Left colon (tissue), 2 donors: ENCODE data around the gene SNPH. TPM values are rescaled to one million over a fixed set of nuclear protein-coding genes. Genes with fewer than 3 reads are reported as not detected.

Experiments
- ATAC-seq: fragments of 200-7000 bp; cut with Tn5 transposase; one replicate; pipeline ENCODE4 v1.9.1; 2020; ENCODE audit warnings: mild to moderate bottlenecking, moderate library complexity
- DNase-seq, 2 donors: peaks; one replicate each; pipeline ENCODE4 v3.0.0-alpha.2; 2020
- intact Hi-C, 2 donors: fragments of 100-400 bp; cut with DNase I in 1 of 2; cut with micrococcal nuclease in 1 of 2; formaldehyde crosslinking; loops; one replicate each; pipeline versions ENCODE4 v1.11.2 to v1.14.0; 2022; cut with DNase I, micrococcal nuclease
- total RNA-seq, 2 donors: library from RNA; stranded (reverse); fragmentation: NEBNext Ultra II Directional; extraction: Animal tissue kit (Norgen Biotek cat#: 25700); gene quantifications; one replicate each; pipeline ENCODE4 v1.2.1, GENCODE V29; 2021
- donor health status: DM: no; HTN: no; CAD: no.
- donor health status: DM: yes; HTN: yes; CAD: no.

Gene SNPH
- total RNA-seq, 2 donors from 2014 or later, result 1.4 to 2.4 TPM

- intact Hi-C loops, result no loop called here
- DNase-seq, result no peak
- no peak for ATAC-seq
These were observed 11.8 kb upstream of the SNPH start for GRCh38 chr20:1254254-1254653.

GRCh38 chr20:1255675-1256074, 10.4 kb upstream of the SNPH start:
- DNase-seq, result no peak
- ATAC-seq, result no peak
- intact Hi-C loops, result no loop called here

GRCh38 chr20:1263853-1264252, 2.2 kb upstream of the SNPH start:
- no peak for ATAC-seq
- intact Hi-C loops, result no loop called here

GRCh38 chr20:1264727-1265126, 1.4 kb upstream of the SNPH start:
- DNase-seq, result no peak
- ATAC-seq, result no peak
- intact Hi-C loops, result no loop called here

More at GRCh38 chr20:1263853-1264252, 2.2 kb upstream of the SNPH start:
- no peak for DNase-seq

DNA sequence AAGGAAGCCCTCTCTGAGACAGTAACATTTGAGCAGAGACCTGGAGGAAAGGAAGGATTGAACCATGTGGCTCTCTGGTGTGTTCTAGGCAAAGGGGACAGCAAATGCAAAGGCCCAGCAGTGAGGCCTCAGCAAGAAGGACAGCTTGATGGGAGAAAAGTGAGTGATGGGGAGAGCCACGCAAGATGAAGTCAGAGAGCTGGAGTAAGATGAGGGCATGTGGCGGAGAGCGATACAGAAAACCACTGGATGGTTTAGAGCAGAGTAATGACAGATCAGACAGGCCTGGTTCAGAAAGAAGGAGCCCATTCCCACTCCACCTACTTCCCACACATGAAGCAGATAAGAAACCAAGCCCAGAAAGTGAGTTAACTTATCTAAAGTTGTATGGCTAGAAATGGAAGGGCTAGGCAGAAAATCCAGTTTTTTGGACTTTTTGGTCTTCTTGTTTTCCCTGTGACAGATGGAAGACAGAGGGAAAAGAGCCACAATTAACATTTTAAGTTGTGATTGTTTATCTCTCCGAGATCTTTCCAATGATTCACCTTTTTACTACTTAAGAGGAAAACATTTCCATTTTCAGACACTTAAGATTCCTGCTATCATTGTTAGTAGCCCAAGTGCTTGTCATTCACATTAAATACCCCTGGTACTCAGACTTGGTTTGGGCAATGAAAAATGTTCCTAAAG, 723 bp upstream of the SNPH start:
- DNase-seq (no peak), ATAC-seq (no peak)
- intact Hi-C loops, result no loop called here

GRCh38 chr20:1265916-1266166, 253 bp upstream of the SNPH start:
- DNase-seq, result no peak
- no peak for ATAC-seq
- intact Hi-C loops, result no loop called here

DNA sequence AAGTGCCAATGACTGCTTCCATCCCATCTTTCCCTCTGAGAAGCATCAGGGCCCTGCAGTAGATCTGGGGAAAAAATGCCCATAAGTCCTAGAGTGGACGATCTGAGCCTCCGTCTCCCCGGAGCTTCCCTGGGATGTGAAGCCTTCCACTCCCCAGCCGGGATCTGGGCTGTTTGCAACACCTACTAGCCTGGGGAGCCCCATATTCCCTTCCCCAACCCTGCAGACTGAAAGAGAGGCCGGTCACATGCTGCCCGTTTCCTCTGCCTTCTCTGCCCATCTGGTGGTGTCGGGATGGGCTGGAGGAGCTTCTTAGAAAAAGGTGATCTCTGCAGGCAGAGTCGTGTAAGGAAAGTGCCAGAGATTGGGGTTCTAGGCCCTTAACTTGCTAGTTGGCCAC, 1.1 kb downstream of the SNPH start:
- ATAC-seq, result no peak
- no peak for DNase-seq
- intact Hi-C loops, result no loop called here

DNA sequence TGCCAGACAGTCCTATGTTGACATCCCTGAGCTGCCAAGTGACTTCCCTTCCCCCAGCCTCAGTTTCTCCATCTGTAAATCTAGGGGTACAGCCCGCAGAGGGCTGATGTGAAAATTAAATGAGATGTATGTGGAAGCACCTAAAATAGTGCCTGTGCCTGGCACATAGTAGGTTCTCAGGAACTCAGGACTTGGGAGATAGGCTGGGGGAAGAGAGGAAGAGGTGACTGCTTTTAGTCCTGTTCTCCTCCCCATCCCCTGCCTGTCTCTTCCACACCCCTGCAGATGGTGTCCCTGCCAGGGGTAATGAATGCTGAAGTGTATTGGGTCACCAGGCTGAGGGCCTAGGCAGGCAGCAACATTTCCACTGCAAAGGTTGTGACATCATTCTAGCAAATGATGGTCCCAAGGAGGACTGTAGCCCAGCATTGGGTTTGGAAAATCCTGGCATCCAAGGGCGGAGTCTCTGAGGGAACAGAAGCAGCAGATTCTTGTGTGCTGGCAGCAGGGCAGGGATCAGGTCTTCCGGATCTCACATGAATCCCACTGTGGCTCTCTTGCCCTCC, 1.8 kb downstream of the SNPH start:
- ATAC-seq, result no peak
- intact Hi-C loops, result no loop called here
- DNase-seq, result no peak

- intact Hi-C loops, result no loop called here
- ATAC-seq (no peak), DNase-seq (no peak)
These were observed 3.1 kb downstream of the SNPH start for GRCh38 chr20:1269235-1269634.

DNA sequence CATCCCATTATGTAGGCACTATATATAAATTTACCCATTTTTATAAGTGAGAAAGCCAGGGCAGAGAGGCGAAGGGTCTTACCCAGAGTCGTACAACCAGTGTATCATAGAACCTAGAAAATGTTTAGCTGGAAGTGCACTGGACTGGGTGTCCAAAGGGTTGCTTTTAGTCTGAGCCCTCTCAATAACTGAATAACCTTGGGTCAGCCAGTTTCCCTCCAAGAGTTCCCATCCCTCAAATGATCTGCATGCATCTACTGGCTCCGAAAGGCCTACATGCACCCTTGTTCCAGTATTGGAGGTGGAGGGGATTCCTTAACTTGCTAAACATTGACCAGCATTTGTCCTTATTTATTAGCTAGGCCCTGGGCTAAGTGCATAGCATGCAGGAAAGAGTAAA, 3.8 kb downstream of the SNPH start:
- ATAC-seq (no peak), DNase-seq (no peak)
- intact Hi-C loops, result no loop called here

DNA sequence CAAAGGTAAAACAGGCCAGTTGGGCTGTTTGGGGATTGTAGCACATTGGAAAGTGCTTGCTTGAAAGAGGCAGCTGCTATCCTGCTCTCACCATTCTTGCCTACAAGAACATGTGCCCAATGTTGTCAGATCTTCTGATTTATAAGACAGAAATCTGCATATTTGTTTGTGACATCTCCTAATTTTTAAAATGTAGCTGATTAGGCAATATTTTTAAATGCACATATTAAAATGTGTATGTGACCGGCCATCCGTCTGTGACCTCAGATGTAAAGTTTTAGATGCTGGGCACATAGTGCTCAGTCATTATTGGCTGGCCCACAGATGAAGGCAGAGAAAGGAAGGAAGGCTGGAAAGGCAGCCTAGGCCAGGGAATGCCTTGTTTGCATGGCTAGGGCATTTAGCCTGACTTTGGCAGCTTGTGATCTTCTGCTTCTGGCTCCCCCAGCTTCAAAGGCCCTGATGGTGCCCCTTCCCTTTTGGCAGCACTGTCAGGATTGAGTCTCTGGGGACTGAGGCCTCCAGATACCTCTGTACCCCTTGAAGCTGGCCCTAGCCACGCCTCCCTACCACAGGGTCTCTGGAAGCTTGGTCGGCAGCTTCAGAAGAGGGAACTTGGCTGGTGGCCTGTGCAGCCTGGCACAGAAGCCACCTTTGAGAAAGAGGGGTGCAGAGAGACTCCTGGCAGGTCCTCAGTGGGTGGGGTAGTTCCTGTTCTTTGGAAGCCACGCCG, 6.4 kb downstream of the SNPH start:
- ATAC-seq, result no peak
- intact Hi-C loops, result no loop called here
- DNase-seq, result no peak

DNA sequence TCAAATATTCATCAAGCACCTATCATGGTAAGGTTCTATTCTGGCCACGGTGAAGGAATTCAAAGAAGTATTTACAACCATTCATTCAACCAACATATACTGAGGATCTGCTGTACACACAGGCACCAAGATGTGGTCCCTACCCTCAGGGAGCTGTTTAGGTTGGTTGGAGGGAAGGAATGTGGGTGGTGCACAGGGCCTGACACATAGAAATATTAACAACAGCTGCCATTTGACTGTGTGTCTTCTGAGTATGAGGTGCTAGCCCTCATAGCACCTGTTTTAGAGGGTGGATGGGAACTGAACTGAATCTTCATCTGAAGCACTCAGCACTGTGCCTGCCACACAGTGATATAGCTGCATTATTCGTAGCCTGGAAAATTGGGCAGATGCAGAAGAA, 7.3 kb downstream of the SNPH start:
- DNase-seq (no peak), ATAC-seq (no peak)
- intact Hi-C loops, result no loop called here

GRCh38 chr20:1274485-1275311, 8.6 kb downstream of the SNPH start:
- intact Hi-C loops, result no loop called here
- DNase-seq (no peak), ATAC-seq (no peak)

- intact Hi-C loops, result no loop called here
- no peak for ATAC-seq
- no peak for DNase-seq
These were observed 9.8 kb downstream of the SNPH start for GRCh38 chr20:1275919-1276318.

DNA sequence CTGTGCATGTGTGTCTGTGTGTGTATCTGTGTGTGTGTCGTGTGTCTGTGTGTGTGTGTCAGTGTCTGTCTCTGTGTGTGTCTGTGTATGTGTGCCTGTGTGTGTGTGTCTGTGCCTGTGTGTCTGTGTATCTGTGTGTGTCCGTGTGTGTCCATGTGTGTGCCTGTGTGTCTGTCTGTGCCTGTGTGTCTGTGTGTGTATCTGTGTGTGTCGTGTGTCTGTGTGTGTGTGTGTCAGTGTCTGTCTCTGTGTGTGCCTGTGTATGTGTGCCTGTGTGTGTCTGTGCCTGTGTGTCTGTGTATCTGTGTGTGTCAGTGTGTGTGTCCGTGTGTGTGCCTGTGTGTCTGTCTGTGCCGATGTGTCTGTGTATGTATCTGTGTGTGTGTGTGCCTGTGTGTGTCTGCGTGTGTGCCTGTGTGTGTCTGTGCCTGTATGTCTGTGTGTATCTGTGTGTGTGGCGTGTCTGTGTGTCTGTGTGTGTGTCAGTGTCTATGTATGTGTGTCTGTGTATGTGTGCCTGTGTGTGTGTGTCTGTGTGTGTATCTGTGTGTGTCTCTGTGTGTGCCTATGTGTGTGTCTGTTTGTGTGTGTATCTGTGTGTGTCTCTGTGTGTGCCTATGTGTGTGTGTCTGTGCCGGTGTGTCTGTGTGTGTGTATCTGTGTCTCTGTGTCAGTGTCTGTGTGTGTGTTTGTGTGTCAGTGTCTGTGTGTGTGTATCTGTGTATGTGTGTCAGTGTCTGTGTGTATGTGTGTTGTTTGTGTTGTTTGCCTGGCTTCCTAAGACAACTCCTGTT, 11.6 kb downstream of the SNPH start:
- ATAC-seq (no peak), DNase-seq (no peak)

GRCh38 chr20:1278993-1279392, 12.9 kb downstream of the SNPH start:
- DNase-seq, result no peak
- intact Hi-C loops, result no loop called here
- no peak for ATAC-seq

More for the DNA sequence above, 11.6 kb downstream of the SNPH start:
- intact Hi-C loops, result no loop called here

- intact Hi-C loops, result no loop called here
- ATAC-seq (no peak), DNase-seq (no peak)
These were observed 14.4 kb downstream of the SNPH start for GRCh38 chr20:1280195-1281102.
